Effector memory CD8-positive, alpha-beta T cell (primary cell): Measurements from ENCODE around the gene SOCS6.
"Not testable (repeated sequence)": the region's sequence is repeated elsewhere in the genome, so short reads cannot be mapped to it uniquely, and the experiment has no call there.

Experiments used
- ATAC-seq: fragments of 150-1000 bp; cut with Tn5 transposase; replicated peaks from 2 replicates; pipeline ENCODE4 v1.10.0; 2021; ENCODE audit warnings: mild to moderate bottlenecking, moderate library complexity
- DNase-seq, 3 experiments: peaks; one replicate each; pipeline ENCODE4 v3.0.0; 2021
- H3K27ac Mint-ChIP-seq, 2 donors: one replicate each; pipeline ENCODE4 v1.8.0; 2022; ENCODE audit warnings: mild to moderate bottlenecking in 2 of 2, mixed read lengths in 2 of 2, moderate library complexity in 2 of 2
- H3K27me3 Mint-ChIP-seq, 2 donors: one replicate each; pipeline ENCODE4 v1.8.0; 2022; ENCODE audit warnings: mixed read lengths in 2 of 2
- H3K36me3 Mint-ChIP-seq: one replicate; pipeline ENCODE4 v1.8.0; 2022; ENCODE audit warnings: mild to moderate bottlenecking, moderate library complexity, mixed read lengths; ENCODE audit not compliant: insufficient read depth
- H3K4me1 Mint-ChIP-seq, 2 donors: one replicate each; pipeline ENCODE4 v1.8.0; 2022; ENCODE audit warnings: low read depth in 2 of 2, mixed read lengths in 2 of 2
- H3K4me3 Mint-ChIP-seq, 2 donors: one replicate each; pipeline ENCODE4 v1.8.0; 2022; ENCODE audit warnings: mild to moderate bottlenecking in 2 of 2, mixed read lengths in 2 of 2, moderate library complexity in 2 of 2
- H3K9me3 Mint-ChIP-seq, 2 donors: one replicate each; pipeline ENCODE4 v1.8.0; 2022; ENCODE audit warnings: mixed read lengths in 2 of 2
- total RNA-seq, 9 experiments: gene quantifications; one replicate each; lab custom pipeline; 2026; lab: John Stamatoyannopoulos, UW

SOCS6 gene
- 0 to 3.2 (median 0.61) reads per million in 9 experiments for total RNA-seq

GRCh38 chr18:70288851-70289328 lies at the start of gene SOCS6:
Gene SOCS6 (plus strand): TSS chr18:70289045. CDS start chr18:70324669, 35,624 bp downstream.
- Mint-ChIP-seq H3K9me3 (peaks cover 0 to 2% of the 10 kb centered on the region in 2 donors), H3K27me3 (peaks cover 26 to 45% of the 10 kb centered on the region in 2 donors), H3K27ac (no peak within 1 kb of the TSS), H3K36me3 (no peaks in the 10 kb centered on the region), H3K4me1 (no peaks in the 10 kb centered on the region), H3K4me3 (peak within 1 kb of the TSS; percentile 46 to 71)
- ATAC-seq: peak; percentile 60
- peak in 1 of 3 experiments; percentile 3 for DNase-seq

GRCh38 chr18:70243131-70243929 lies 45.5 kb upstream of the SOCS6 start:
- ATAC-seq: no peak
- peaks cover 26% of the 10 kb centered on the region in 2 donors for H3K27me3 Mint-ChIP-seq
- no peaks in the 10 kb centered on the region for H3K9me3 Mint-ChIP-seq
- no peak overlapping the region for H3K27ac Mint-ChIP-seq
- DNase-seq: no peak
- no peaks in the 10 kb centered on the region for H3K36me3 Mint-ChIP-seq
- H3K4me3 Mint-ChIP-seq: no peak overlapping the region
- H3K4me1 Mint-ChIP-seq: no peaks in the 10 kb centered on the region

- H3K27ac Mint-ChIP-seq: no peak overlapping the region
- DNase-seq: no peak
- H3K9me3 Mint-ChIP-seq: no peaks in the 10 kb centered on the region
- ATAC-seq: no peak
- no peaks in the 10 kb centered on the region for H3K36me3 Mint-ChIP-seq
- peaks cover 0 to 6% of the 10 kb centered on the region in 2 donors for H3K27me3 Mint-ChIP-seq
- H3K4me3 Mint-ChIP-seq: no peak overlapping the region
- H3K4me1 Mint-ChIP-seq: no peaks in the 10 kb centered on the region
Observed at GRCh38 chr18:70246061-70246466, 42.8 kb upstream of the SOCS6 start.

- no peak for DNase-seq
- no peak for ATAC-seq
- H3K36me3 Mint-ChIP-seq: no peaks in the 10 kb centered on the region
- H3K27me3 Mint-ChIP-seq: peaks cover 0 to 6% of the 10 kb centered on the region in 2 donors
- H3K4me3 Mint-ChIP-seq: no peak overlapping the region
- no peaks in the 10 kb centered on the region for H3K4me1 Mint-ChIP-seq
- no peak overlapping the region for H3K27ac Mint-ChIP-seq
- no peaks in the 10 kb centered on the region for H3K9me3 Mint-ChIP-seq
Observed at GRCh38 chr18:70249118-70249517, 39.7 kb upstream of the SOCS6 start.

GRCh38 chr18:70249861-70250260 lies 39.0 kb upstream of the SOCS6 start:
- not testable (repeated sequence) for H3K36me3 Mint-ChIP-seq, H3K27me3 Mint-ChIP-seq, H3K9me3 Mint-ChIP-seq, H3K4me3 Mint-ChIP-seq, H3K27ac Mint-ChIP-seq, ATAC-seq, DNase-seq, H3K4me1 Mint-ChIP-seq

GRCh38 chr18:70250781-70251180 lies 38.1 kb upstream of the SOCS6 start:
- Mint-ChIP-seq H3K9me3 (no peaks in the 10 kb centered on the region), H3K4me1 (no peaks in the 10 kb centered on the region), H3K36me3 (no peaks in the 10 kb centered on the region), H3K27me3 (peaks cover 4 to 5% of the 10 kb centered on the region in 2 donors), H3K27ac (no peak overlapping the region), H3K4me3 (no peak overlapping the region)
- ATAC-seq (no peak), DNase-seq (no peak)

GRCh38 chr18:70256184-70256583 lies 32.7 kb upstream of the SOCS6 start:
- ATAC-seq (no peak), DNase-seq (no peak)
- Mint-ChIP-seq H3K36me3 (no peaks in the 10 kb centered on the region), H3K4me3 (no peak overlapping the region), H3K27me3 (peaks cover 9 to 30% of the 10 kb centered on the region in 2 donors), H3K27ac (no peak overlapping the region), H3K9me3 (no peaks in the 10 kb centered on the region), H3K4me1 (no peaks in the 10 kb centered on the region)

- H3K4me1 Mint-ChIP-seq: no peaks in the 10 kb centered on the region
- DNase-seq: no peak
- H3K27ac Mint-ChIP-seq: no peak overlapping the region
- H3K4me3 Mint-ChIP-seq: no peak overlapping the region
- no peak for ATAC-seq
- H3K36me3 Mint-ChIP-seq: no peaks in the 10 kb centered on the region
- H3K9me3 Mint-ChIP-seq: no peaks in the 10 kb centered on the region
- H3K27me3 Mint-ChIP-seq: peaks cover 9 to 38% of the 10 kb centered on the region in 2 donors
Observed at GRCh38 chr18:70256994-70257393, 31.9 kb upstream of the SOCS6 start.

- DNase-seq: no peak
- Mint-ChIP-seq H3K27me3 (peaks cover 9 to 44% of the 10 kb centered on the region in 2 donors), H3K36me3 (no peaks in the 10 kb centered on the region), H3K4me3 (no peak overlapping the region), H3K27ac (no peak overlapping the region), H3K9me3 (no peaks in the 10 kb centered on the region), H3K4me1 (no peaks in the 10 kb centered on the region)
- no peak for ATAC-seq
Observed at GRCh38 chr18:70258243-70258642, 30.6 kb upstream of the SOCS6 start.

GRCh38 chr18:70260683-70261082 lies 28.2 kb upstream of the SOCS6 start:
- no peak for DNase-seq
- Mint-ChIP-seq H3K27ac (no peak overlapping the region), H3K27me3 (peaks cover 9 to 41% of the 10 kb centered on the region in 2 donors), H3K9me3 (no peaks in the 10 kb centered on the region), H3K36me3 (no peaks in the 10 kb centered on the region), H3K4me1 (no peaks in the 10 kb centered on the region), H3K4me3 (no peak overlapping the region)
- ATAC-seq: no peak

- no peaks in the 10 kb centered on the region for H3K4me1 Mint-ChIP-seq
- DNase-seq (no peak), ATAC-seq (no peak)
- H3K27ac Mint-ChIP-seq: no peak overlapping the region
- no peaks in the 10 kb centered on the region for H3K9me3 Mint-ChIP-seq
- H3K4me3 Mint-ChIP-seq: no peak overlapping the region
- peaks cover 6 to 35% of the 10 kb centered on the region in 2 donors for H3K27me3 Mint-ChIP-seq
- no peaks in the 10 kb centered on the region for H3K36me3 Mint-ChIP-seq
Observed at GRCh38 chr18:70261141-70261788, 27.6 kb upstream of the SOCS6 start.

GRCh38 chr18:70263336-70263735 lies 25.5 kb upstream of the SOCS6 start:
- H3K27me3 Mint-ChIP-seq: peaks cover 0 to 26% of the 10 kb centered on the region in 2 donors
- no peak overlapping the region for H3K4me3 Mint-ChIP-seq
- H3K27ac Mint-ChIP-seq: no peak overlapping the region
- H3K9me3 Mint-ChIP-seq: no peaks in the 10 kb centered on the region
- DNase-seq (no peak), ATAC-seq (no peak)
- no peaks in the 10 kb centered on the region for H3K4me1 Mint-ChIP-seq
- H3K36me3 Mint-ChIP-seq: no peaks in the 10 kb centered on the region

GRCh38 chr18:70271742-70272141 lies 17.1 kb upstream of the SOCS6 start:
- peaks cover 7 to 16% of the 10 kb centered on the region in 2 donors for H3K9me3 Mint-ChIP-seq
- ATAC-seq (no peak), DNase-seq (no peak)
- H3K36me3 Mint-ChIP-seq: no peaks in the 10 kb centered on the region
- H3K4me1 Mint-ChIP-seq: no peaks in the 10 kb centered on the region
- H3K4me3 Mint-ChIP-seq: no peak overlapping the region
- H3K27me3 Mint-ChIP-seq: peaks cover 15 to 20% of the 10 kb centered on the region in 2 donors
- H3K27ac Mint-ChIP-seq: no peak overlapping the region

GRCh38 chr18:70273021-70273420 lies 15.8 kb upstream of the SOCS6 start:
- H3K4me3 Mint-ChIP-seq: no peak overlapping the region
- ATAC-seq (no peak), DNase-seq (no peak)
- no peaks in the 10 kb centered on the region for H3K4me1 Mint-ChIP-seq
- H3K27ac Mint-ChIP-seq: no peak overlapping the region
- peaks cover 20 to 27% of the 10 kb centered on the region in 2 donors for H3K27me3 Mint-ChIP-seq
- H3K9me3 Mint-ChIP-seq: peaks cover 7 to 16% of the 10 kb centered on the region in 2 donors
- H3K36me3 Mint-ChIP-seq: no peaks in the 10 kb centered on the region
